ELF-1 (cell line): Measurements from ENCODE around the gene CFC1B.
"Not testable (repeated sequence)": the region's sequence is repeated elsewhere in the genome, so short reads cannot be mapped to it uniquely, and the experiment has no call there.

Experiments
- DNase-seq: peaks from one replicate; pipeline ENCODE4 v3.0.0-alpha.2; 2016; ENCODE audit warnings: low read depth, low spot score

Gene CFC1B

DNA sequence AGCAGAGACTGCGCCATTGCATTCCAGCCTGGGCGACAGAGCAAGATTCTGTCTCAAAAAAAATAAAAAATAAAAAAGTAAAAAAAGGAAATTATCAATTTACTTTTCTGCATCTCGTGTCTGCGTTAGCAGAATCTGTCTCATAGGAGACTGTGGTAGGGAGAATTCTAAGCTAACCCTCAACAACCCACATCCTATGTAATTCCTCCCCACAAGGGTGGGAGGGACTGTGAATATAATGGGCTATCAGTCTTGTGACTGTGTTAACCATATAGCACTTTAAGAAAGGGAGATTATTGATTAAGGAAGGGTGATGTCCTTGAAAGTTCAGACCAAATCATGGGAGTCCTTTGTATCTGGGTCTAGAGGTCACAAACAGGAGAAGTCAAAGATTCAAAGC is 45.1 kb downstream of the CFC1B start:
- not testable (repeated sequence) for DNase-seq

- not testable (repeated sequence) for DNase-seq
Measured at GRCh38 chr2:130571929-130572328, 50.9 kb downstream of the CFC1B start.

- not testable (repeated sequence) for DNase-seq
Measured at GRCh38 chr2:130574230-130574629, 53.2 kb downstream of the CFC1B start.

- DNase-seq = not testable (repeated sequence)
Measured at GRCh38 chr2:130576209-130576784, 55.3 kb downstream of the CFC1B start.

DNA sequence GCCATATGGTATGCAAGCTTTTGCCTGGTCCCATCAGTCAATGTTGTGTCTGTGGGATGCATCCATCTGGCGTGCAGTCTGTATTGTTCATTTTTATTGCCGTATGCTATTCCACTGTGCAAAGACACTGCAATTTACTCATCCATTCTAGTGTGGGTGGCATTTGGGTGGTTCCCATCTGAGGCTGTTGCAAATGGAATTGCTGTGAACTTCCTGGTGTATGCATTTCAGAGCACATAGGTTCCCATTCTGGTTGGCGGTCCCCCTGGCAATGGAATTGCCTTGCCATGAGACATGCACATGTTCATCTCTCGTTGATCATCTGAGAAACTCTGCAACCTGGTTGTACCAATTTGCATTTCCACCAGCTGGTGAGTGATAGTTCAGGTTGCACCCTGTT is 56.5 kb downstream of the CFC1B start:
- DNase-seq = not testable (repeated sequence)
